Adrenal gland (tissue), 12 donors: Measurements from ENCODE around the gene CACNA1B. TPM values are rescaled to one million over a fixed set of nuclear protein-coding genes. Genes with fewer than 3 reads are reported as not detected.
A peak's percentile ranks its signal among the peaks of the same experiment; 100 is the strongest.

ENCODE experiments used
- DNase-seq, 7 donors: peaks; one replicate each; pipeline ENCODE4 v3.0.0-alpha.2; 2019 to 2020
- H3K27ac ChIP-seq, 5 donors: fragments of 200-600 bp; sonication (generic) in 4 of 5; 1 replicate in 3 of 5; 2 replicates in 2 of 5; pipeline versions ENCODE4 v1.5.1 to v1.8.0; 2016 to 2020; ENCODE audit warnings: mild to moderate bottlenecking in 1 of 5
- H3K27me3 ChIP-seq: fragments of 200-600 bp; 2 replicates; pipeline ENCODE4 v1.8.0; 2021
- H3K36me3 ChIP-seq, 2 donors: fragments of 200-600 bp; replicated peaks in 1 of 2; 1 replicate in 1 of 2; 2 replicates in 1 of 2; pipeline versions ENCODE4 v1.5.1 to v1.8.0; 2018 to 2022
- H3K4me1 ChIP-seq, 2 donors: fragments of 200-600 bp; replicated peaks in 1 of 2; 1 replicate in 1 of 2; 2 replicates in 1 of 2; pipeline versions ENCODE4 v1.5.1 to v1.8.0; 2018 to 2021
- H3K4me3 ChIP-seq, 4 donors: fragments of 200-600 bp; sonication (generic) in 3 of 4; one replicate each; pipeline ENCODE4 v1.5.1; 2016 to 2018
- H3K9me3 ChIP-seq, 3 donors: fragments of 200-600 bp; sonication (generic) in 1 of 3; replicated peaks in 1 of 3; 1 replicate in 2 of 3; 2 replicates in 1 of 3; pipeline versions ENCODE4 v1.5.1 to v1.8.0; 2016 to 2021
- CTCF ChIP-seq, 6 experiments: fragments of 450-650 bp in 4 of 6; fragments of 200-600 bp in 2 of 6; sonication (generic) in 1 of 6; IDR thresholded peaks; 1 replicate in 5 of 6; 2 replicates in 1 of 6; pipeline versions ENCODE4 v1.5.1 to v1.8.0; 2016 to 2021; ENCODE audit warnings: antibody characterized with exemption in 6 of 6, mild to moderate bottlenecking in 2 of 6, moderate library complexity in 1 of 6
- POLR2A ChIP-seq, 2 donors: fragments of 450-650 bp; IDR thresholded peaks; one replicate each; pipeline ENCODE4 v1.6.1; 2017; ENCODE audit warnings: antibody characterized with exemption in 2 of 2, mild to moderate bottlenecking in 2 of 2, moderate library complexity in 1 of 2
- WGBS, 4 donors: extraction: QIAGEN DNeasy Blood & Tissue Kit in 2 of 4; methylation state at CpG; one replicate each; pipeline versions ENCODE4 v1.1.5 to v1.1.7; 2013 to 2017; 5-methylcytosine and 5-hydroxymethylcytosine counted together
- intact Hi-C, 2 donors: fragments of 100-400 bp; cut with DNase I; formaldehyde crosslinking; loops; one replicate each; pipeline versions ENCODE4 v1.14.1 to v1.15.0; 2022 to 2023
- polyA plus RNA-seq, 3 donors: library from polyadenylated mRNA; stranded (reverse); fragments of 200-250 nt in 2 of 3; fragments of 350-450 nt in 1 of 3; fragmentation: Illumina TruSeq in 1 of 3; extraction: RNeasy Lipid Tissue Mini Kit (QIAGEN cat#74804) in 1 of 3; gene quantifications; one replicate each; pipeline ENCODE4 v1.2.3, GENCODE V29; 2013 to 2014
- total RNA-seq, 9 donors: library from RNA; depleted of rRNA in 4 of 9; stranded (reverse); fragments of >200 nt in 4 of 9; fragments of 120-200 nt in 1 of 9; fragmentation: NEBNext Ultra II Directional in 1 of 9; extraction: Animal tissue kit (Norgen Biotek cat#: 25700) in 1 of 9; gene quantifications; one replicate each; pipeline versions ENCODE4 v1.1.0 to v1.2.4, GENCODE V29; 2013 to 2023
- donor health status: healthy with polysubstance abuse.
- donor health status: Bipolar disorder and iron deficiency.
- donor health status: DM: yes; HTN: yes; CAD: no.
- donor health status: DM: no; HTN: no; CAD: no.
- donor health status: DM: no; HTN: no; CAD: no.
- donor health status: DM: yes; HTN: yes; CAD: no.

CACNA1B gene
- total and polyA plus RNA-seq, 12 donors, result 0.04 to 4.9 (median 1.1) TPM; not detected in 1

DNA sequence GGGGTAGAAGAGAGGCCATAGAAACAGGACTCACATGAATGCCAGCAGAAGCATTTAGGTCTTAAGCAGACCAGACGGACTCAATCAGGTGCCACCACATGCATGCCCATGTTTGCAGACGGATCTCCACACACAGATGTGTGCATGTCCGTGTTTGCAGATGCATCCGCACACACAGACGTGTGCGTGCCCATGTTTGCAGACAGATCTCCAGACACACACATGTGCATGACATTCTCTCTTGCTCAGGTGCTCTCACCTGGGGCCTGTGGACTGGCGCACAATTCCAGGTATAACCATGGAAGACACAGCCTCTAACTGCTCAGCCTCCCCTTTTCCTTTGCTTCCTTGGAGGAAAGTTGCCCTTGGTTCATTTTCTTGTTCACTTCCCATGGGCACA is 148.3 kb downstream of the CACNA1B start:
- 81 to 90% (median 85%) methylated on average over 5 to 7 of the region's 7 CpGs for WGBS, 4 donors
- intact Hi-C loops, result no loop called here
- H3K27ac ChIP-seq, result no peak overlapping the region
- no peaks in the 10 kb centered on the region for H3K36me3 ChIP-seq
- no peaks in the 10 kb centered on the region for H3K4me1 ChIP-seq
- H3K27me3 ChIP-seq, result peaks cover 45% of the 10 kb centered on the region
- TF ChIP-seq POLR2A (IDR thresholded peaks at IDR 0.05) (no peak), CTCF (IDR thresholded peaks at IDR 0.05) (no peak)
- H3K9me3 ChIP-seq, result no peaks in the 10 kb centered on the region
- H3K4me3 ChIP-seq, result no peak overlapping the region
- peak in 2 of 7 donors; percentile 2 to 41 for DNase-seq

GRCh38 chr9:138028596-138028995 is 151.0 kb downstream of the CACNA1B start:
- H3K4me3 ChIP-seq, result no peak overlapping the region
- H3K4me1 ChIP-seq, result no peaks in the 10 kb centered on the region
- H3K27me3 ChIP-seq, result peaks cover 28% of the 10 kb centered on the region
- intact Hi-C loops, result no loop called here
- no peaks in the 10 kb centered on the region for H3K9me3 ChIP-seq
- WGBS, 4 donors, result 93 to 100% (median 97%) methylated on average over 1 of the region's 1 CpG
- TF ChIP-seq POLR2A (IDR thresholded peaks at IDR 0.05) (no peak), CTCF (IDR thresholded peaks at IDR 0.05) (no peak)
- DNase-seq, result no peak
- no peaks in the 10 kb centered on the region for H3K36me3 ChIP-seq
- no peak overlapping the region for H3K27ac ChIP-seq

- no peak for DNase-seq
- 49 to 72% (median 60%) methylated on average over 3 of the region's 3 CpGs for whole genome bisulfite sequencing, 4 donors
Observed at GRCh38 chr9:138031186-138031585, 153.6 kb downstream of the CACNA1B start.

DNA sequence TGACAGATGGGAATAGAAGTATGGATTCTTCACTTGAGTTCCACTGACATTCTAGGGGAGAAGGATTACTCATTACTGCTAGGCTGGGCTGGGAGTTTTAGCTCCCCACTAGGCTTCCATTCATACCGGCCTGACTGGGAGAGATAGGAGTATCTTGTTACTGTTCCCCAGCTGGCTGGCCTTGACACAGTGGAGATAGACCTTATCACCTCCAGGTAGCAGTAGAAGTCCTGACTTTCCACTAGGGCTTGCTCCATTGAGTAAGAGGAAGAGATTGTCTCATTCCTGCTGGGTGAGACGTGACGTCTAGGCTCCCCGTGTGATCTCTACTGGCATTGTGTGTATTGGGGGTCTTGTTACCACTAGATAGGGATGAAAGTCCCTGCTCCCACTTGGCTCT is 156.4 kb downstream of the CACNA1B start:
- no peak for TF ChIP-seq POLR2A (IDR thresholded peaks at IDR 0.05)
- no peak for TF ChIP-seq CTCF (IDR thresholded peaks at IDR 0.05)
- Histone ChIP-seq H3K27me3 (peaks cover 9% of the 10 kb centered on the region), H3K27ac (no peak overlapping the region), H3K36me3 (no peaks in the 10 kb centered on the region), H3K4me1 (no peaks in the 10 kb centered on the region), H3K4me3 (no peak overlapping the region), H3K9me3 (no peaks in the 10 kb centered on the region)
- intact Hi-C loops, result no loop called here
- peak in 2 of 7 donors; percentile 2 for DNase-seq
- 70 to 80% (median 74%) methylated on average over 1 to 4 of the region's 4 CpGs for WGBS, 4 donors

More at GRCh38 chr9:138031186-138031585, 153.6 kb downstream of the CACNA1B start:
- H3K27ac ChIP-seq, result no peak overlapping the region
- H3K36me3 ChIP-seq, result no peaks in the 10 kb centered on the region
- intact Hi-C loops, result no loop called here
- TF ChIP-seq CTCF (IDR thresholded peaks at IDR 0.05) (no peak), POLR2A (IDR thresholded peaks at IDR 0.05) (no peak)
- H3K27me3 ChIP-seq, result peaks cover 16% of the 10 kb centered on the region
- no peak overlapping the region for H3K4me3 ChIP-seq
- no peaks in the 10 kb centered on the region for H3K4me1 ChIP-seq
- H3K9me3 ChIP-seq, result no peaks in the 10 kb centered on the region
